HepG2 (cell line): ENCODE data around the gene THADA. TPM values are rescaled to one million over a fixed set of nuclear protein-coding genes. Genes with fewer than 3 reads are reported as not detected.
"Not testable (repeated sequence)": the region's sequence is repeated elsewhere in the genome, so short reads cannot be mapped to it uniquely, and the experiment has no call there.

Experiments
- ATAC-seq: fragments of 200-7000 bp; cut with Tn5 transposase; 3 replicates; pipeline ENCODE4 v1.9.1; 2020; ENCODE audit warnings: mild to moderate bottlenecking, moderate library complexity
- BruUV-seq: library from RNA; stranded (reverse); fragments of 400-500 nt; replicated peaks from 2 replicates; lab custom pipeline; 2021; lab: Mats Ljungman, UMichigan
- CTCF ChIA-PET: fragments of 300-600 bp; formaldehyde crosslinking; extraction: SDS; loops from one replicate; lab custom pipeline; 2021; ENCODE audit warnings: low total read pairs, inconsistent platforms, low intra/inter-chr PET ratio; lab: Yijun Ruan, JAX
- POLR2A ChIA-PET: fragments of 350-600 bp; sonication (Branson Sonifier 250); formaldehyde crosslinking; loops from one replicate; lab custom pipeline; 2020; ENCODE audit warnings: antibody characterized with exemption, inconsistent platforms; lab: Yijun Ruan, JAX
- DNase-seq: peaks from one replicate; pipeline ENCODE4 v3.0.0-alpha.2; 2015; ENCODE audit warnings: low spot score
- FAIRE-seq: peaks from 3 replicates; lab custom pipeline; 2011; peaks lifted over from hg19 to GRCh38; lab: Jason Lieb, UNC
- H2AFZ ChIP-seq: one replicate; pipeline ENCODE4 v1.6.1; 2011; ENCODE audit warnings: low read length, inconsistent platforms
- H3K27ac ChIP-seq: fragments of 300-600 bp; 3 replicates; pipeline ENCODE4 v1.8.0; 2011; ENCODE audit warnings: mixed run types, mild to moderate bottlenecking, mixed read lengths, low read length, inconsistent platforms; ENCODE audit not compliant: insufficient read depth; ENCODE audit errors: extremely low read length
- H3K27me3 ChIP-seq, 2 experiments: fragments of 200-600 bp in 1 of 2; 2 replicates in 1 of 2; 3 replicates in 1 of 2; pipeline versions ENCODE4 v1.6.0 to v1.8.0; 2011; ENCODE audit warnings: low read length in 2 of 2, mild to moderate bottlenecking in 2 of 2, moderate library complexity in 2 of 2, inconsistent platforms in 1 of 2; ENCODE audit not compliant: insufficient read depth in 2 of 2, control insufficient read depth in 1 of 2
- H3K36me3 ChIP-seq, 2 experiments: fragments of 200-600 bp in 1 of 2; replicated peaks in 1 of 2; 2 replicates in 1 of 2; 3 replicates in 1 of 2; pipeline versions ENCODE4 v1.5.1 to v1.8.0; 2011; ENCODE audit warnings: low read length in 2 of 2, inconsistent platforms in 1 of 2; ENCODE audit not compliant: insufficient read depth in 2 of 2, control insufficient read depth in 1 of 2
- H3K4me1 ChIP-seq: 2 replicates; pipeline ENCODE4 v1.5.1; 2012; ENCODE audit warnings: low read length, inconsistent platforms; ENCODE audit not compliant: insufficient read depth
- H3K4me2 ChIP-seq: 2 replicates; pipeline ENCODE4 v1.6.0; 2011; ENCODE audit warnings: low read depth, low read length, inconsistent platforms
- H3K4me3 ChIP-seq, 3 experiments: fragments of 200-600 bp in 1 of 3; sonication (generic), shearing (Covaris generic) in 1 of 3; replicated peaks in 1 of 3; 2 replicates each; pipeline ENCODE4 v1.5.1; 2011 to 2016; ENCODE audit warnings: low read length in 3 of 3, inconsistent platforms in 2 of 3, low read depth in 2 of 3, mild to moderate bottlenecking in 2 of 3, control low read depth in 1 of 3, mixed read lengths in 1 of 3; ENCODE audit not compliant: insufficient read depth in 1 of 3
- H3K79me2 ChIP-seq: one replicate; pipeline ENCODE4 v1.6.1; 2011; ENCODE audit warnings: low read length, inconsistent platforms; ENCODE audit not compliant: insufficient read depth
- H3K9ac ChIP-seq: 2 replicates; pipeline ENCODE4 v1.6.0; 2011; ENCODE audit warnings: mild to moderate bottlenecking, low read depth, low read length, inconsistent platforms; ENCODE audit not compliant: insufficient read depth
- H3K9me3 ChIP-seq: 2 replicates; pipeline ENCODE4 v1.5.1; 2012; ENCODE audit warnings: mild to moderate bottlenecking, low read length
- H4K20me1 ChIP-seq: 2 replicates; pipeline ENCODE4 v1.6.0; 2011; ENCODE audit warnings: inconsistent platforms, mild to moderate bottlenecking, low read length, moderate library complexity; ENCODE audit not compliant: insufficient read depth
- ARHGAP35 ChIP-seq: sonication (generic); formaldehyde crosslinking; IDR thresholded peaks from 2 replicates; pipeline ENCODE4 v1.9.0; 2022; ENCODE audit warnings: mild to moderate bottlenecking, inconsistent platforms, moderate library complexity, missing genetic modification reagents, borderline replicate concordance
- CERS6 ChIP-seq: sonication (generic); formaldehyde crosslinking; IDR thresholded peaks from 2 replicates; pipeline ENCODE4 v1.5.0; 2020; ENCODE audit warnings: missing genetic modification reagents
- FOXK2 ChIP-seq: fragments of 450-650 bp; IDR thresholded peaks from 2 replicates; pipeline ENCODE4 v1.6.1; 2016
- HOXD1 ChIP-seq: sonication (generic); formaldehyde crosslinking; IDR thresholded peaks from 2 replicates; pipeline ENCODE4 v1.5.0; 2020; ENCODE audit warnings: missing genetic modification reagents
- MAFK ChIP-seq, 2 experiments: IDR thresholded peaks in 1 of 2; conservative IDR thresholded peaks in 1 of 2; 2 replicates each; pipeline ENCODE4 v1.6.1; 2011; ENCODE audit warnings: improper control_type of control experiment in 2 of 2, low read length in 2 of 2
- TIGD3 ChIP-seq: sonication (generic); formaldehyde crosslinking; IDR thresholded peaks from 2 replicates; pipeline ENCODE4 v1.5.1; 2020; ENCODE audit warnings: mild to moderate bottlenecking, missing genetic modification reagents, borderline replicate concordance
- TRIM24 ChIP-seq: sonication (generic); formaldehyde crosslinking; IDR thresholded peaks from 2 replicates; pipeline ENCODE4 v1.8.0; 2022; ENCODE audit warnings: mild to moderate bottlenecking, missing genetic modification reagents
- ZHX1 ChIP-seq: sonication (generic); formaldehyde crosslinking; IDR thresholded peaks from 2 replicates; pipeline ENCODE4 v1.8.1; 2022; ENCODE audit warnings: low read depth, mild to moderate bottlenecking, missing genetic modification reagents
- ZNF704 ChIP-seq: sonication (generic); formaldehyde crosslinking; IDR thresholded peaks from 2 replicates; pipeline ENCODE4 v1.8.1; 2023; ENCODE audit warnings: mild to moderate bottlenecking, inconsistent platforms, moderate library complexity, missing genetic modification reagents, borderline replicate concordance
- WGBS: methylation state at CpG from one replicate; pipeline ENCODE4 v1.1.6; 2017; ENCODE audit warnings: low lambda C conversion rate; 5-methylcytosine and 5-hydroxymethylcytosine counted together
- in situ Hi-C: cut with HindIII; loops from 2 replicates; pipeline ENCODE4 v1.10.0; 2017; ENCODE audit warnings: low pct_unique_long_range_greater_than_20kb; ENCODE audit not compliant: extremely low pct_ligation_motif_present
- intact Hi-C: fragments of 100-400 bp; cut with micrococcal nuclease; formaldehyde crosslinking; loops from one replicate; pipeline ENCODE4 v1.10.0; 2022; ENCODE audit not compliant: unreplicated experiment
- polyA plus RNA-seq, 8 experiments: library from polyadenylated mRNA; depleted of rRNA in 3 of 8; stranded (reverse) in 7 of 8; unstranded in 1 of 8; fragments of >200 nt; fragmentation: Illumina TruSeq in 4 of 8; extraction: Trizol in 4 of 8; gene quantifications; 2 replicates each; pipeline versions ENCODE4 v1.2.1 to v1.2.3, GENCODE V29; 2011 to 2016; ENCODE audit warnings: low read depth in 4 of 8, missing spikeins in 1 of 8, mixed read lengths in 1 of 8; ENCODE audit not compliant: insufficient read depth in 1 of 8
- total RNA-seq, 5 experiments: library from RNA; depleted of rRNA; stranded (reverse); fragments of >200 nt; fragmentation: Illumina TruSeq; extraction: Trizol; gene quantifications; 2 replicates each; pipeline ENCODE4 v1.2.3, GENCODE V29; 2016; ENCODE audit warnings: low read depth in 1 of 5

Gene THADA
- total and polyA plus RNA-seq, 2 of the 13 experiments (the other 11 are each of a cell fraction or from before 2014, with no cell fraction given), result 12.7 to 21.7 TPM

GRCh38 chr2:43604674-43605073 lies 8.8 kb upstream of the THADA start:
- FAIRE-seq, result no peak
- WGBS, result 23% methylated on average over 4 of the region's 4 CpGs
- Histone ChIP-seq H3K79me2 (no peaks in the 10 kb centered on the region), H3K4me3 (no peak overlapping the region), H3K27ac (no peak overlapping the region), H3K4me1 (peaks cover 14% of the 10 kb centered on the region), H3K36me3 (no peaks in the 10 kb centered on the region), H3K4me2 (no peak overlapping the region), H3K9ac (no peak overlapping the region), H2AFZ (no peak overlapping the region), H4K20me1 (no peaks in the 10 kb centered on the region), H3K27me3 (0 out of 5 replicates have a peak, but pooled peaks cover 0 to 6% of the 10 kb centered on the region in 2 experiments), H3K9me3 (no peaks in the 10 kb centered on the region)
- intact Hi-C loops (loop anchor here (2.0 to 5.0 kb wide), 2 partner anchors 26 to 168 kb away; partner anchors contain the start of gene DYNC2LI1), in situ Hi-C loops (no loop called here)
- ChIA-PET POLR2A (interaction anchor here (2.1 kb wide), 1 partner anchor 8 kb away, joined by 46 read pairs; the partner anchor contains the start of gene THADA), CTCF (interaction anchor here (1.4 kb wide), 1 partner anchor 8 kb away, joined by 4 read pairs; the partner anchor contains the start of gene THADA)
- no peak for DNase-seq
- no peak for ATAC-seq
- BruUV-seq, result no TSS peak
- TF ChIP-seq FOXK2 (no peak), ZNF704 (CRISPR knock-in tag) (no peak), ARHGAP35 (no peak), MAFK (conservative IDR thresholded peaks at IDR 0.05 in 1 of 2, IDR thresholded peaks at IDR 0.05 in 1 of 2; ENCODE audit: low read length in 2 of 2) (no peak), TRIM24 (CRISPR knock-in tag) (no peak), CERS6 (CRISPR knock-in tag) (no peak), ZHX1 (no peak), TIGD3 (no peak), HOXD1 (no peak)

- ATAC-seq, FAIRE-seq, H4K20me1 ChIP-seq, H3K4me2 ChIP-seq, CTCF ChIA-PET, H3K27me3 ChIP-seq, H3K4me3 ChIP-seq, intact Hi-C loops, H3K9me3 ChIP-seq, H3K79me2 ChIP-seq, H3K27ac ChIP-seq, in situ Hi-C loops, H3K36me3 ChIP-seq, POLR2A ChIA-PET, H3K9ac ChIP-seq, H2AFZ ChIP-seq, BruUV-seq, DNase-seq: not testable (repeated sequence)
- WGBS, result 9% methylated on average over 1 of the region's 1 CpG
- peaks cover 22% of the 10 kb centered on the region for H3K4me1 ChIP-seq
These were observed 4.8 kb upstream of the THADA start for GRCh38 chr2:43600596-43600995.
